Measurements from ENCODE around the gene NRL. TPM values are rescaled to one million over a fixed set of nuclear protein-coding genes. Genes with fewer than 3 reads are reported as not detected.
A peak's percentile ranks its signal among the peaks of the same experiment; 100 is the strongest.

Gene NRL
- polyA plus RNA-seq (ENCODE audit: insufficient read length in 10 of 10): 1 to 10 TPM in 9 of 10 donors, under 1 TPM in 1; 0.98 to 1.6 (median 1.2) TPM
- long read RNA-seq, donor 1: 0 reads
- long read RNA-seq, donor 2: 0 reads
- long read RNA-seq, donor 3: 0 reads
- long read RNA-seq, donor 4: 0 reads
- long read RNA-seq, donor 5, partial matches to known transcripts: 45 of 45 reads
- long read RNA-seq, donor 5, other reads (novel, unspliced or antisense): 0 of 45 reads
- long read RNA-seq, donor 6, partial matches to known transcripts: 41 of 41 reads
- long read RNA-seq, donor 6, other reads (novel, unspliced or antisense): 0 of 41 reads
- long read RNA-seq, donor 7: 0 reads
- long read RNA-seq, donor 8: 0 reads
- long read RNA-seq, donor 9: 0 reads

DNA sequence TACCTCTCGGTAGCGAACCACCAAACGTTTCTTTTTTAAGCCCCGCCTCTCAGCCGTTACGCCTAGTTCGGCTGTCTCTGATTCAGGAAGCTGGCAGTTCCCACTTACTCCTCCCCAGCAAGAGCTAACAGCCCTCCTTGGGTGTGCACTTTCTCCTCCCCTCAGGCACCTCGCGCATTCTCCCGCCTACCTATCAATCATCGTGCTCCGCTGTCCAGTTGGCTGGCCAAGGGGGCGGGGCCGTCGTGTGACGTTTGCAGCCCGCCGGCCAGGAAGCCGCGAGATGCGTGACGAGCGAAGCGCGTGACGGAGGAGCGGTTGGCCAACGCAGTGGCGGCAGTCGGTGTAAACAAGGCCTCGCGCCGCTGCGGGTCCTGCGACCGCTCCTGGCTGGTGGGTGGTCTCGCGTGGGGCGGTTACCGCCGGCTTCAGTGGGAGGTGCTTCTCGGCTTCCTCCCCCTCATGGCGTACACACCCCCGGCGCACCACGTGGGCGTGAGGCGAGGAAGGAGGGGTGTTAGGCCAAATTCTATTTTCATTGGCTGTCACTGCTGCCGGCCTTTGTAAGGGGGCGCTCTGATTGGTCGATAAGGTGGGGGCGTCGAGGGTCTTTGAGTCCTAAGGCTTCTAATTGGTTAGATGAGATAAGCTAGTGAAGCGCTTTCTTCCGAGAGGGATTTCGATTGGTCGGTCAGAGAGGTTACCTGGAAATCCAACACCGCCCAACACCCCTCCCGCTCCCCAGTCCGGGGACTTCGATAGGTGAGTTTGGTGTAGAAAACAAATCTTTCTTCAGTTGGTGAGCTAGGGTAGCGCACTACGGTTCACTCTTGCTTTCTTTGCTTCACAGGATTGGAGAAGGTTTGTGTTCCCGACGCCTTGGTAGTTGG is at the start of gene NRL, which contains the start of gene DCAF11:
TSS of gene NRL (minus strand) at position 418 of the 890 bp plus-strand sequence. CDS start 32,101 bp downstream, outside the sequence.
TSS of gene DCAF11 (plus strand) at position 246 of the 890 bp plus-strand sequence. CDS start 818 bp downstream, outside the sequence.
- peak; percentile 99 to 100 (median 100) for DNase-seq

DNA sequence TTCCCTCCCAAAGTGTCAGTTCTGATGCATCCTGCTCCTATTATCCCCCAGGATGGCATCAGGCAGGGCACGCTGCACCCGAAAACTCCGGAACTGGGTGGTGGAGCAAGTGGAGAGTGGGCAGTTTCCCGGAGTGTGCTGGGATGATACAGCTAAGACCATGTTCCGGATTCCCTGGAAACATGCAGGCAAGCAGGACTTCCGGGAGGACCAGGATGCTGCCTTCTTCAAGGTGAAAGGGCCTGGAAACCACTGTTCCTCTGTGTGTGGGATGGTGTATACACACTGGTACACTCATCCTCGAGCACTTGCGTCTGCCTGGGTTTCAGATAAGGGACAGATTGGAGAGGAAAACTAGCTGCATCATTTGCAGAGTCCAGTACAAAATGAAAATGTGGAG is 47.3 kb upstream of the NRL start:
- no peak for DNase-seq

DNA sequence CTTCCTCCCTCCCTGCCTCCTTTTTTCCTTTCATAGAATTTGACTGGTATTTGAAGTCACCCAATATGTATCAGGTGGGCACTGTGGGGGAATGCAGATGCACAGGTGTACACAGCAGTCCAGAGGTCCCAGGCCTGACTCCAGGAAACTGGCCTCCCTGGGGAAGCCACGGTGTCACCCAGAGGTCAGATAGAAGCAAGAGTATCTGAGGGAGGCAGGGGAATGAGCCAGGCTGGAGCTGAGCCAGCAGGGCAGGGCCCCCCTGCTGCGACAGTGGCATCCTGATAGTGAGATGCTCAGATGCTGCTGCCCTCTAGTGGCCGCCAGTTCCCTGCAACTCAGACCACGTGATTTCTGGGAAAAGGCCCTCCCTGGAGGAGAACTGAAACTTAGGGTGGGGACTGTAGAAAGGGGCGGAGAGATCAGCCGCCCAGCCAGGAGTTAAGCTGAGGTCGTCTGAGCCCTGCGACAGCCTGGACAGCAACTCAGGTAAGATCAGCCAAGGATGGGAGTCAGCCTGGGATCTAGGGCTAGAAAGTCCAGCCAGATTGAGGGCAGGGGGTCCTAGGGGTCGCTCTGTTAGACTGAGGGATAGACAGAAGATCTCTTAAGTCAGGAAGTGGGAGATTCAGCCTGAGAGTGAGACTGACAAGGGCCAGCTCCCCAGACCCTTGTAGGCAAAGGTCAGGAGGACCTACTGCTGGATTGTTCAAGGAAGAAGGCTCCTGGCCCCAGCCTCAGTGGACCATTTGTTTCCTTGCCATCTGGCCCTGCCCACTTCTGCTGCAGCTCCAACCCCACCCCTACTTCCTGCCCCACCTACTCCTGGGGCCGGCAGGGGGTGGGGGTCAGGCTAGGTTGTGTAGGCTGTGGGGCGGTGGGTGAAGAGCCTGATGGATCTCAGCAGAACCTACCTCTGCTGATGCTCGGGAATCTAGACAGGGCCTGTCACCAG is 46.4 kb upstream of the NRL start, which contains the start of gene IRF9:
TSS of gene IRF9 (plus strand) at position 416 of the 955 bp plus-strand sequence. CDS start 880 bp downstream, outside the sequence.
- DNase-seq: peak; percentile 96 to 97 (median 97)

DNA sequence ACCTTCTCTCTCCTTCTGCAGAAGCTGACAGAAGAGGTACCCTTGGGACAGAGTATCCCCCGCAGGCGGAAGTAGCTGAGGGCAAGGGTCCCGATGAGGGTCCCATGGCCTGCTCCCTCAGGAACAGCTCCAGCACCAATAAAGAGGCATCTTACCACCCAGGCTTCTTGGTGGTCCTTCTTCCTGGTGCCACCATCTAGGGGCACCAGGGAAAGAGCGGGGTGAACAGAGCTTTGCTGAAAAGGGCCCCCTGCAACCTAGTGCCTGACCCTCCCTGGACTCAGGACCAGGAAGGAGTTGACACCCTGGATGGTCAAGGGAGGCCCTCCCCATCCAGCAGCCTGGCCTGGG is 45.7 kb upstream of the NRL start:
- no peak for DNase-seq

DNA sequence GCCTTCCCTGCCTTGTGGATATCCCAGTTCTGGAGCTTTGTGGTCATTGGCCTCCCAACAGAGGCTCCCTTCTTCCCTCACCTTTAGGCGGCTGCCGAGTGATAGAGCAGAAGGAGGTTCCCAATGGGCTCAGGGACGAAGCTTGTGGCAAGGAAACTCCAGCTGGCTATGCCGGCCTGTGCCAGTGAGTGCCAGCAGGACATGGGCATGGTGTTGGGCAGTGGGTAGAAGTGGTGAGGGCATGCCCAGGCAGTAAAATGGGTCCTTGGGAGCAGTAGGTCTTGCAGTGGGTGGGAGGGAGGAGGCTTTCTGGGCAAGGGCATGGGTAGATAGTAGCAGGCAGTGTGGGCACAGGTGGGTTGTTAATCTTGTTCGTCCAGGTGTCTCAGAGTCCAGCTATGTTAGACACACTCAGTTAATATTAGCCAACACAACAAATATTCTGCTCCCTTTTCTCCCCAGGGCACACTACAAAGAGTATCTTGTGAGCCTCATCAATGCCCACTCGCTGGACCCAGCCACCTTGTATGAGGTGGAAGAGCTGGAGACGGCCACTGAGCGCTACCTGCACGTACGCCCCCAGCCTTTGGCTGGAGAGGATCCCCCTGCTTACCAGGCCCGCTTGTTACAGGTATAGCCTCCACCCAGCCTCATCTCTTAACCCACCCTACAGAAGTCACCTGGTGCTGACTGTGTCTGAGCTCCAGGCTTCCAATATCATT is 45.2 kb upstream of the NRL start:
- DNase-seq: no peak

DNA sequence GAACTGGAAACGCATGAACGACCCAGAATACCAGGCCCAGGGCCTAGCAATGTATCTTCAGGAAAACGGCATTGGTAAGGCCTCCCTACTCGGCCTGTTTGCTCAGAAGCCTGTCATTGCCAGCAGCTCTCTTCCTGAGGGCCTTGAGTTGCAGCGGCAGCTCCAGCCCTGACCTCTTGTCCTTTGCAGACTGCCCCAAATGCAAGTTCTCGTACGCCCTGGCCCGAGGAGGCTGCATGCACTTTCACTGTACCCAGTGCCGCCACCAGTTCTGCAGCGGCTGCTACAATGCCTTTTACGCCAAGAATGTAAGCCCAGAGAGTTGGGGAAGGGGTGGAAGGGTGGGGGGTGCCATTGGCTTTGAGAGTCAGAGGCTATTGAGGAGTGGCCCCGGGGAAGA is 42.6 kb upstream of the NRL start:
- DNase-seq: no peak

DNA sequence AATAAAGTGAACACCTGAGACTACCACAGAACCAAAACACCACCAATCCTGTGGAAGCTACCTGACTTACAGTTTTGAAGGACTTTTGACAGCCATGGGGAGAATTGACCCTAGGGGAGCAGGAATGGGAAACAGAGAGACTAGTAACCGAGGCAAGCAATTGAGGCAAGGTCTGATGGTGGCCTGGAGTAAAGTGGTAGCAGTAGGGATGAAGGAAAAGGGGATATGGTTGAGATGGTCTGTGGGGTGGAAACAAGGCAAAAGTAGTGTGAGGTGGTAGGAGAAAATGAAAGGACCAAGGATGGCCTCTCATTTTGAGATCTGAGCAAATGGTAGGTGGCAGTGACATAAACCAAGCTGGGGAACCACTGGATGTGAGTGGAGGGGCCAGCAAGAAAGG is 42.1 kb upstream of the NRL start:
- DNase-seq: no peak

DNA sequence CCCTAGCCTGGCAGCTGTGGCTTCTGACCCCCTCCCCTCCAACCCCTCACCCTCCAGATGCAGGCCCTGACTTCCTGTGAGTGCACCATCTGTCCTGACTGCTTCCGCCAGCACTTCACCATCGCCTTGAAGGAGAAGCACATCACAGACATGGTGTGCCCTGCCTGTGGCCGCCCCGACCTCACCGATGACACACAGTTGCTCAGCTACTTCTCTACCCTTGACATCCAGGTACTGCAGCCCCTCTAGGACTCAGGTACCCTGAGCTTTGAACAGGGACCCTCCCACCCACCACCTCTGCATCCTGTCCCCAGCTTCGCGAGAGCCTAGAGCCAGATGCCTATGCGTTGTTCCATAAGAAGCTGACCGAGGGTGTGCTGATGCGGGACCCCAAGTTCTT is 40.4 kb upstream of the NRL start:
- DNase-seq: no peak

DNA sequence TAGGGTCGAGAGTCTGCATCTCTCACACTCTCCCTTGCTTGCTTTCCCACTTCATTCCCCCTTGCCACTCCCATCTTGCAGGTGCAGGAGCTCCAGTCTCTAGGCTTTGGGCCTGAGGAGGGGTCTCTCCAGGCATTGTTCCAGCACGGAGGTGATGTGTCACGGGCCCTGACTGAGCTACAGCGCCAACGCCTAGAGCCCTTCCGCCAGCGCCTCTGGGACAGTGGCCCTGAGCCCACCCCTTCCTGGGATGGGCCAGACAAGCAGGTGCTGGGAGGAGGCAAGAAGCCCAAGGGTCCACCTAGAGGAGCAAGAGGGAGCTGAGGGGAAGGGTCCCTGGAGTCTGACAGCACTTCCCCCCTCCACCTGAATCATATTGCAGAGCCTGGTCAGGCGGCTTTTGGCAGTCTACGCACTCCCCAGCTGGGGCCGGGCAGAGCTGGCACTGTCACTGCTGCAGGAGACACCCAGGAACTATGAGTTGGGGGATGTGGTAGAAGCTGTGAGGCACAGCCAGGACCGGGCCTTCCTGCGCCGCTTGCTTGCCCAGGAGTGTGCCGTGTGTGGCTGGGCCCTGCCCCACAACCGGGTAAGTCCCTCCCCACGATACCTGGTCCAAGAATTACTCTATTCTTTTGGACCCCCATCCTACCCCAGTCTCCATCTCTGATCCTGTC is 36.8 kb upstream of the NRL start:
- no peak for DNase-seq

DNA sequence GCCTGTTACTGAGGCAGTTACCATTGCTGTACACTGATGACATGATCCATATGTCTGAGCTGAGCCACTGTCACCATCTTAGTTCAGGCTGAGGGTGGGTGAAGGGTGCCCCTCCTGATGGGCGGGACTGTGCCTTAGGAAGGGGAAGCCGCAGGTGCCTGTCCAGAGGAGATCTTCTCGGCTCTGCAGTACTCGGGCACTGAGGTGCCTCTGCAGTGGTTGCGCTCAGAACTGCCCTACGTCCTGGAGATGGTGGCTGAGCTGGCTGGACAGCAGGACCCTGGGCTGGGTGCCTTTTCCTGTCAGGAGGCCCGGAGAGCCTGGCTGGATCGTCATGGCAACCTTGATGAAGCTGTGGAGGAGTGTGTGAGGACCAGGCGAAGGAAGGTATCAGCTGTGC is 36.2 kb upstream of the NRL start:
- no peak for DNase-seq

DNA sequence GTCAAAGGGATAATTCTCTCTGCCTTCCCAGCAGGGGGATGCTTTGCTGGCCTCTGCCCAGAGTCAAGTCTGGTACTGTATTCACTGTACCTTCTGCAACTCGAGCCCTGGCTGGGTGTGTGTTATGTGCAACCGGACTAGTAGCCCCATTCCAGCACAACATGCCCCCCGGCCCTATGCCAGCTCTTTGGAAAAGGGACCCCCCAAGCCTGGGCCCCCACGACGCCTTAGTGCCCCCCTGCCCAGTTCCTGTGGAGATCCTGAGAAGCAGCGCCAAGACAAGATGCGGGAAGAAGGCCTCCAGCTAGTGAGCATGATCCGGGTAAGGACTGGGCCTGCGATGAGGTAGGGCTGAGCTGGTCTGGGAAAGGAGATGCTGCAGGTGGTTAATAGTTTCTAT is 35.8 kb upstream of the NRL start:
- DNase-seq: no peak

DNA sequence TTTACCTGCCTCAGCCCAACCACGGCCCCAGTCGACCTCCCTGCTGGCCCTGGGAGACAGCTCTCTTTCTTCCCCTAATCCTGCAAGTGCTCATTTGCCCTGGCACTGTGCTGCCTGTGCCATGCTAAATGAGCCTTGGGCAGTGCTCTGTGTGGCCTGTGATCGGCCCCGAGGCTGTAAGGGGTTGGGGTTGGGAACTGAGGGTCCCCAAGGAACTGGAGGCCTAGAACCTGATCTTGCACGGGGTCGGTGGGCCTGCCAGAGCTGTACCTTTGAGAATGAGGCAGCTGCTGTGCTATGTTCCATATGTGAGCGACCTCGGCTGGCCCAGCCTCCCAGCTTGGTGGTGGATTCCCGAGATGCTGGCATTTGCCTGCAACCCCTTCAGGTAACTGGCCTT is 35.3 kb upstream of the NRL start:
- DNase-seq: no peak

DNA sequence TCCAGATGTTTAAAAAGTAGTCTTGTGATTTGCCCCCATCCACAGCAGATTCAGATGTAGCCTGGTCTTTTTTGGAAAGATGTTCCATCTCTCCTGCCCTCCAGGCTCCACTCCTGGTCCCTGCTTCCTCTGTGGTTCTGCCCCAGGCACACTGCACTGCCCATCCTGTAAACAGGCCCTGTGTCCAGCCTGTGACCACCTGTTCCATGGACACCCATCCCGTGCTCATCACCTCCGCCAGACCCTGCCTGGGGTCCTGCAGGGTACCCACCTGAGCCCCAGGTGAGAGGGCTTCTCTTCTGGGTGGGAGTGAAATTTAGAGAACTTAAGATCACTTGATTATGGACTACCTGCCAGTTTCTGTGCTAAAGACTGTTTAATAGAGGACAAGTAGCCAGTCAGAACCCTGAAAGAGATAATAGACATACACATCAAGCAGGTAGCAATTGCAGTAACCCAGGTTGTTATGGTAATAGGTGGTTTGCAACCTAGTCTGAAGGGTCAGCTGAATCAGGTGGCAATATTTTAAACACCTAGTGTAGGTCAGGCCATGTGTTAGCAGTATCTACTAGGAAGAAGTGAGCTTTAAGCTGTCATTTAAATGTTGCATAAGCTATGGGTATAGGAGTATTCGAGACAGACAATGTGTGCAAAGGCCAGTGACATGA is 34.7 kb upstream of the NRL start:
- DNase-seq: no peak

DNA sequence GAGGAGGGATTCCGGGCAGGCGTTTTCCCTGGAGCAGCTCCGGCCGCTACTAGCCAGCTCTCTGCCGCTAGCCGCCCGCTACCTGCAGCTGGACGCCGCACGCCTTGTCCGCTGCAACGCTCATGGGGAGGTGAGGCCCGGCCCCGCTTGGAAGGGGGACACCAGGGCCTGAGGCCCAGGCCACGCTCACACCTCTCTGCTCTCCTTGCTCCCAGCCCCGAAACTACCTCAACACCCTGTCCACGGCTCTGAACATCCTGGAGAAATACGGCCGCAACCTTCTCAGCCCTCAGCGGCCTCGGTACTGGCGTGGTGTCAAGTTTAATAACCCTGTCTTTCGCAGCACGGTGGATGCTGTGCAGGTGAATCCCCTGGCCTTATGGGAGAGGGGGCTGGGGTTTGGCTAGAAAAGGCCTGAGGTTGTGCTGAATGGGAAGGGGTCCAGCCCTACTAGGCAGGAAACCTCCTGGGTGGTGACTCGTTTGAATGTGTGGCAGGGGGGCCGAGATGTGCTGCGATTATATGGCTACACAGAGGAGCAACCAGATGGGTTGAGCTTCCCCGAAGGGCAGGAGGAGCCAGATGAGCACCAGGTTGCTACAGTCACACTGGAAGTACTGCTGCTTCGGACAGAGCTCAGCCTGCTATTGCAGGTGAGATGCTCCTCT is 33.1 kb upstream of the NRL start:
- no peak for DNase-seq

DNA sequence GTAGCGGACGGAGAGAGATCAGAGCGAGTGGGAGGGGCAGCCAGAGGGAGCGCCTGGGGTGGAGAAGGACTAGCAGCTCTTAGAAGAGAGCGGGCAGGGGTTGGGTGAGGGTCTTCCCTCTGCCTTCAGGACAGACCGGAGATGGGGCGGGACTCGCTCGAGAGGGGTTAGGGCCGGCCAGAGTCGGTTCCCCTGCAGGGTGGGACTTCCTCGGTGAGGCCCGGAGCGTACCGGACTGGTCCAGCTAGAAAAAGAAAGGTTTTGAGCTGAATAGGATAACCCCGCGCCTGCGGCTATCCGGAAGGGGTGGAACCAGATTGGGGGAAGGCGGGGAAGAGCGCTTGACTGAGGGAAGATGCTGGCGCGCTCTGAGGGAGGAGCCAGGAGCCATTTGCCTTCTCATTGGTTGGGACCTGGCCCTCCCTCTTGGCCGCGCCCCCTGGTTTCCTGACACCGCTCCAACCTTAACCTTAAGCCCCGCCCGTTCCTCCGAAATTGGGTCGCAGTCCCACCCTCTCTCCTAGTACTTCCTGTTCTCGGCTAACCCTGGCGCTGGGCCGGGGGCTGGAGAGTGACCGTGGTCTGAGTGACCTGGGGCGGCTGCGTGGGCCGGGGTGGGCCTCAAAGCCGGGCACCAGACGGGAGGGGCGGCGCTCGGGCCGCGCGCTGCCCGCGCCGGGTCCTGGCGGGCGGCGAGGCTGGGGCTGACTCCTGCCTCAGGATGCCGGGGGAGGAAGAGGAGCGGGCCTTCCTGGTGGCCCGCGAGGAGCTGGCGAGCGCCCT is 32.4 kb upstream of the NRL start, which contains the start of gene RNF31:
TSS of gene RNF31 (plus strand) at position 521 of the 783 bp plus-strand sequence. CDS start at position 722, 201 bp downstream.
- DNase-seq: peak; percentile 99

DNA sequence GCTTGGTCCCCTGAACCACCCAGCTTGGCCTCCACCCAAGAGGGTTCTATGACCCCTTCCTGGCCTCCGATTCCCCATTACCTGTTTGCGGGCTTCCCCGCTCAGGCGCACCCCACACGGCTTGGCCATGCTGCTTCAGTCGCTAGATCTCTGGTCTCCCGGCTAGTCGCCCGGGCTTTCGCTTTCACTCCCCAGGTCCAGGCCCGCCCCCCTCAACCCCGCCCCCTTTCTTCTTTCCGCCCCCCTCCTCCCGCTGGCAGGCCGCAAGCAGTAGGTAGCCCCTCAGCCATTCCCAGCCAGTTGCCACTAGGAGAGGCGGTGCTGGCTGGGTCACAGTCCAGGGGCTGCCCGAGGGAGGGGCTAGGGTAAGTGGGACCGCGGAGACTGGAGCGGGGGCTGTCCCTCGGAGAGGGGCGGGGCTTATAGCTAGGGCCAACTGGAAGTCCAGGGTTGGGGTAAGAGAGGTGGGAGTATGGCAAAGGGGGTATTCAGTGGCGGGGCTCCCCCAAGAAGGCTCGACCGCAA is 31.8 kb upstream of the NRL start, which contains the start of gene PSME2:
TSS of gene PSME2 (minus strand) at position 158 of the 525 bp plus-strand sequence. CDS start at position 129, 29 bp downstream.
- peak; percentile 93 to 97 (median 97) for DNase-seq

DNA sequence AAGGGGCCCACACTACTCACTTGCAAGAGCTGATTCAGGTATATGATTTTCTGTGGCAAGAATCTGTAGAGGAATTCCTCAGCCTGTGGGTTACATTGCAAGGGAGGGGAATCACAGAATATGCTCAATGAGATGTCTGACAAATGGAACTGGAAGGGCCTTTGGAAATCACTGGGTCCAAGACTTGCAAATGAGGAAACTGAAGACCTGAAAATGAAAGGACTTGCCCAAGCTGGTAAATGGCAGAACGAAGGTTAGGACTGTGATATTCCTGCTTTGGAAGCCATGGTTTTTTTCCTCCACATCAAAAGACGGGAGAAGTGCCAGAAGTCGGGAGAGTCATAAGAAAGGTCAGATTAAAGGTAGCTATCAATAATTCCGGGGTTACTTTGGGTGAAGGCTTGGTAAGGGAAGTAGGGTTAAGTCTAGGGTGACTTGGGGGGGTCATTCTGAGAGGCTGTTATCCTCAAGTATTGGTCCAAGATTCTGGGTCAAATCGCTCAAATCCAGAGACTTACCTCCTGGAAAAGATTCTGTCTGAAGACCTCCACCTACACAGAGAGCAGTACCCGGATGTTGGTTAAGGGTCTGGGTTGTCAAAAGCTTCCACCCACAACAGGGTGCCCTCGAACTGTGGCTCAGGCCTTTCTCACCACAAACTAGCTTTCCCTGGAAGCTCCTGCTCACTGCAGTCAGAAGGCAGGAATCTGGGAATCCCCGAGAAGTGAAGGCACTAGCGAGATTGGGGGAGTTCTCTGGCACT is 31.1 kb upstream of the NRL start:
- no peak for DNase-seq
